ENCODE results near the gene AIFM1. TPM values are rescaled to one million over a fixed set of nuclear protein-coding genes. Genes with fewer than 3 reads are reported as not detected.

The AIFM1 gene
- total RNA-seq, 1 donor from 2014 or later = 47.7 TPM

- Mint-ChIP-seq H3K27me3 (ENCODE audit: insufficient read depth, low read depth) (peaks cover 4% of the 10 kb centered on the region), H3K27ac (no peak overlapping the region), H3K36me3 (peaks cover 5% of the 10 kb centered on the region), H3K4me1 (peaks cover 33% of the 10 kb centered on the region), H3K4me3 (peak overlapping the region; percentile 98), H3K9me3 (no peaks in the 10 kb centered on the region)
- Histone ChIP-seq H3K27me3 (peaks cover 4% of the 10 kb centered on the region), H3K4me3 (peak overlapping the region; percentile 73), H3K9me3 (ENCODE audit: low read depth) (no peaks in the 10 kb centered on the region), H3K27ac (no peak overlapping the region), H4K20me1 (ENCODE audit: low read depth) (no peaks in the 10 kb centered on the region), H2AFZ (replicated peaks) (no peak overlapping the region), H3K9ac (no peak overlapping the region), H3K4me2 (peak overlapping the region; percentile 79), H3K4me1 (peaks cover 9% of the 10 kb centered on the region), H3K36me3 (no peaks in the 10 kb centered on the region), H3K79me2 (ENCODE audit: low read depth) (peaks cover 16% of the 10 kb centered on the region), H3F3A (ENCODE audit: low read depth) (peaks cover 2% of the 10 kb centered on the region)
- TF ChIP-seq, protein P1, sequence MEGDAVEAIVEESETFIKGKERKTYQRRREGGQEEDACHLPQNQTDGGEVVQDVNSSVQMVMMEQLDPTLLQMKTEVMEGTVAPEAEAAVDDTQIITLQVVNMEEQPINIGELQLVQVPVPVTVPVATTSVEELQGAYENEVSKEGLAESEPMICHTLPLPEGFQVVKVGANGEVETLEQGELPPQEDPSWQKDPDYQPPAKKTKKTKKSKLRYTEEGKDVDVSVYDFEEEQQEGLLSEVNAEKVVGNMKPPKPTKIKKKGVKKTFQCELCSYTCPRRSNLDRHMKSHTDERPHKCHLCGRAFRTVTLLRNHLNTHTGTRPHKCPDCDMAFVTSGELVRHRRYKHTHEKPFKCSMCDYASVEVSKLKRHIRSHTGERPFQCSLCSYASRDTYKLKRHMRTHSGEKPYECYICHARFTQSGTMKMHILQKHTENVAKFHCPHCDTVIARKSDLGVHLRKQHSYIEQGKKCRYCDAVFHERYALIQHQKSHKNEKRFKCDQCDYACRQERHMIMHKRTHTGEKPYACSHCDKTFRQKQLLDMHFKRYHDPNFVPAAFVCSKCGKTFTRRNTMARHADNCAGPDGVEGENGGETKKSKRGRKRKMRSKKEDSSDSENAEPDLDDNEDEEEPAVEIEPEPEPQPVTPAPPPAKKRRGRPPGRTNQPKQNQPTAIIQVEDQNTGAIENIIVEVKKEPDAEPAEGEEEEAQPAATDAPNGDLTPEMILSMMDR (IDR thresholded peaks at IDR 0.05) = no peak
- no peak for TF ChIP-seq EZH2phosphoT487 (IDR thresholded peaks at IDR 0.05)
- TF ChIP-seq EZH2 (IDR thresholded peaks at IDR 0.05) = no peak
- DNase-seq (ENCODE audit: low spot score) = no peak
Measured at GRCh38 chrX:130167040-130167439, 1.4 kb upstream of the AIFM1 start.

- H3K4me1 Mint-ChIP-seq = peaks cover 32% of the 10 kb centered on the region
- Histone ChIP-seq H3K9me3 (ENCODE audit: low read depth) (no peaks in the 10 kb centered on the region), H3K79me2 (ENCODE audit: low read depth) (peaks cover 17% of the 10 kb centered on the region), H3F3A (ENCODE audit: low read depth) (peaks cover 2% of the 10 kb centered on the region), H3K36me3 (no peaks in the 10 kb centered on the region), H2AFZ (replicated peaks) (no peak overlapping the region), H3K9ac (no peak overlapping the region), H3K27me3 (no peaks in the 10 kb centered on the region), H4K20me1 (ENCODE audit: low read depth) (no peaks in the 10 kb centered on the region), H3K4me3 (peak overlapping the region; percentile 73), H3K27ac (no peak overlapping the region), H3K4me2 (peak overlapping the region; percentile 79), H3K4me1 (peaks cover 9% of the 10 kb centered on the region)
- peak overlapping the region; percentile 80 for H3K27ac Mint-ChIP-seq
- DNase-seq (ENCODE audit: low spot score) = no peak
- peaks cover 7% of the 10 kb centered on the region for H3K36me3 Mint-ChIP-seq
- H3K27me3 Mint-ChIP-seq (ENCODE audit: insufficient read depth, low read depth) = peaks cover 4% of the 10 kb centered on the region
- TF ChIP-seq EZH2phosphoT487 (IDR thresholded peaks at IDR 0.05) (no peak), EZH2 (IDR thresholded peaks at IDR 0.05) (no peak)
- TF ChIP-seq, protein P1 (IDR thresholded peaks at IDR 0.05) = no peak
- H3K9me3 Mint-ChIP-seq = no peaks in the 10 kb centered on the region
- peak overlapping the region; percentile 98 for H3K4me3 Mint-ChIP-seq
Measured at GRCh38 chrX:130166503-130166777, 799 bp upstream of the AIFM1 start.

DNA sequence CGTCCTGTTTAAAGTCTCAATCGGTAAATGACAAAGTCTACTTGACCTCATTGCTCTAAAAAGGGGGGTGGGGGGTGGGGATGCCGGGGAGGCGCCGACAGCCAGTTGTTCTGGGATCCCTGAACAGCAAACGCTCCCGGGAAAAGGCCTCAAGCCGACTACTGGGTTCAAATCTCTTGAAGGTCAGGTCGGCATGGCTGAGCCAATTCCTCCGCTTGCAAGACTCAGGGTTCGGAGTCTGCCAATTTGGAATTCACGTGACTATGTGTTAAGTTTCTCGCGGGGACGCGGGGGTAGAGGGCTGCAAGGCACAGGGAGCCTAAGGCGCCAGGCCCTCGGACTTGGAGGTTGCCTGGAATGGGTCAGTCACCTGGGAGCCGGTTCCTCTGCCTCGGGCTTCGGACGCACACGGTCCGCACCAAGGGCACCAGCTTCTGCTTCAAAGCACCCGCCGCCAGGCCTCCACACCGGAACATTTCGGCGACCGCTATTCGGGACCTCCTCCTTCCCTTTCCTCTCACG, 399 bp downstream of the AIFM1 start:
- Histone ChIP-seq H3K27ac (peak overlapping the region; percentile 4), H3K9me3 (ENCODE audit: low read depth) (no peaks in the 10 kb centered on the region), H3K27me3 (no peaks in the 10 kb centered on the region), H3K9ac (no peak overlapping the region), H3K4me3 (peak overlapping the region; percentile 73), H3K36me3 (no peaks in the 10 kb centered on the region), H3K4me1 (peaks cover 6% of the 10 kb centered on the region), H3F3A (ENCODE audit: low read depth) (peaks cover 2% of the 10 kb centered on the region), H2AFZ (replicated peaks) (no peak overlapping the region), H3K4me2 (peak overlapping the region; percentile 66), H4K20me1 (ENCODE audit: low read depth) (no peaks in the 10 kb centered on the region), H3K79me2 (ENCODE audit: low read depth) (peaks cover 23% of the 10 kb centered on the region)
- no peak for DNase-seq (ENCODE audit: low spot score)
- peaks cover 25% of the 10 kb centered on the region for H3K4me1 Mint-ChIP-seq
- H3K36me3 Mint-ChIP-seq = peaks cover 7% of the 10 kb centered on the region
- peak overlapping the region; percentile 98 for H3K4me3 Mint-ChIP-seq
- peak overlapping the region; percentile 51 for H3K27ac Mint-ChIP-seq
- H3K27me3 Mint-ChIP-seq (ENCODE audit: insufficient read depth, low read depth) = peaks cover 4% of the 10 kb centered on the region
- H3K9me3 Mint-ChIP-seq = no peaks in the 10 kb centered on the region
- TF ChIP-seq, protein P1 (IDR thresholded peaks at IDR 0.05) = no peak
- TF ChIP-seq EZH2phosphoT487 (IDR thresholded peaks at IDR 0.05) (no peak), EZH2 (IDR thresholded peaks at IDR 0.05) (no peak)
